Skin of body (tissue), 2 donors: ENCODE data around the gene CSNK1D. TPM values are rescaled to one million over a fixed set of nuclear protein-coding genes. Genes with fewer than 3 reads are reported as not detected.

ENCODE experiments used
- DNase-seq: peaks from one replicate; lab custom pipeline; 2025; lab: John Stamatoyannopoulos, UW
- total RNA-seq: library from RNA; depleted of rRNA; stranded (reverse); fragments of >200 nt; gene quantifications from one replicate; pipeline ENCODE4 v1.2.3, GENCODE V29; 2014

Gene CSNK1D
- total RNA-seq, 1 donor from 2014 or later, result 40.5 TPM

GRCh38 chr17:82252511-82253178, 20.9 kb downstream of the CSNK1D start:
- DNase-seq, result no peak

GRCh38 chr17:82250868-82251500, 22.5 kb downstream of the CSNK1D start:
- DNase-seq, result no peak

DNA sequence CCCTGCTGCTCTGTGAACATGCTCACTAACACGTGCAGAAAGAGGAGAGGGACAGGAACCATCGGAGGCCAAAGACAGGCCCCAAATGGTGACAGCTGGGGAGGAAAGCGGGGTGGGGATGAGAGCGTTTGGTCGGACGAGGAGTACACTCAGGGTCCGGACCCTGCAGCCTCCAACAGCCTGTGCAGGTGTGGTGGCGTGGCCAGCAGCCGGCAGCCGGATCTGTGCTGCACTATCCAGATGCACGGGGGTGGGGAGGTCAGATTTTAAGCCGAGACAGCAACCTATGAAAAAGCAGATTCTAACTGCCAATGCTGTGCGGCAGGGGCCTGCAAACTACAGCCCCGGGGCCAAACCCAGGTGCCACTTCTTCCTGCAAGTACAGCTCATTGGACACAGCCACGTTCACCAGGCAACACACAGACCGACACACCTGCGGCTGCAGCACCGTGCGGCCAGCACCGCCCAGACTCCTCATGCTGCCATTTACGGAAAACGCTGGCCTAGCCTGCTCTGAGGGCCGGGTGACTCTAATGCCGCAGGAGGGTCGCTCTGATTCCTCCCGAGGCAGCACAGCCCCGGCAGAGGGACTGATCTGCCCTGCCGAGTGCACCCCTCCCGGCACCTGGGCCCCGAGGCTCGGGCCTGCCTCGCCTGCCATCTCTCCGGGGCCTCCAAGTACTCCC, 23.5 kb downstream of the CSNK1D start:
- DNase-seq, result no peak

DNA sequence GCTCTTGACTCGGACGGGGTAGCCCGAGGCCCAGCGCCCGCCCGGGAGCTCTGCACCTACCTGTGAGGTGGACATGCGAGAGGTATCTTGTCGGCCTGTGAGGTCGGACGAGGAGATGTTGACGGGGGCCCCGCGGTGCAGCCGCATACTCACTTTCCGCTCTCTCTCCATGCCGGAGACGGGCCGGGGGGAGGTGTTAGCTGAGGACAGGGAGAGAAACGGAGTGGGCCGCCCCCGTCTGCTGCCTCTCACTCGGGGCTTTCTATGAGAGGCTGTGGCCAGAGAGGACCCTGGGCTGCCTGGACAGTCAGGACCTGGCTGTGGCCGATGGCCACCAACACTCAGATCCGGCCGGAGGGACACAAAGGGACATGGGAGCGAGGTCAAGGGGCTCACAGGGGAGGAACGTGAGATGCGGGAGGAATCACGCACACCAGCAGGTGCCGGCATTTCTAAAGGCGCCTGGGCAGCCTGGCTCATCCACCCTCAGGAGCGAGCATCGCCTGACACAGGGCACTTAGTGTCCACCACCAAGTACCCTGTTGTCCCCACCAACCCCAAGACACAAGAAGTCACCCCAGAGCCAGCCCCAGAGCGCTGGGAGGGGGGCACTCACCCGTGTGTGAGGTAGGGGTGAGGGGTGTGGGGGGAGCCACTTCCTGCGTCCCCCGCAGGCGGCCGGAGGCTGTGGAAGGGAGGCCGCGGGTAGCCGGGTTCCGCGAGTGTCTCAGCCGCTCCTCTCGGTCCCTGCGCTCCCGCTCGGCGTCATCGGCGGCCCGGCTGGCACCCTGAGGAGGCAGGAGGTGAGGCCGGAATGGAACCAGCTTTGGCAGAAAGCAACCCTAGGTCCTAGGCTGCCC, 24.5 kb downstream of the CSNK1D start:
- no peak for DNase-seq

DNA sequence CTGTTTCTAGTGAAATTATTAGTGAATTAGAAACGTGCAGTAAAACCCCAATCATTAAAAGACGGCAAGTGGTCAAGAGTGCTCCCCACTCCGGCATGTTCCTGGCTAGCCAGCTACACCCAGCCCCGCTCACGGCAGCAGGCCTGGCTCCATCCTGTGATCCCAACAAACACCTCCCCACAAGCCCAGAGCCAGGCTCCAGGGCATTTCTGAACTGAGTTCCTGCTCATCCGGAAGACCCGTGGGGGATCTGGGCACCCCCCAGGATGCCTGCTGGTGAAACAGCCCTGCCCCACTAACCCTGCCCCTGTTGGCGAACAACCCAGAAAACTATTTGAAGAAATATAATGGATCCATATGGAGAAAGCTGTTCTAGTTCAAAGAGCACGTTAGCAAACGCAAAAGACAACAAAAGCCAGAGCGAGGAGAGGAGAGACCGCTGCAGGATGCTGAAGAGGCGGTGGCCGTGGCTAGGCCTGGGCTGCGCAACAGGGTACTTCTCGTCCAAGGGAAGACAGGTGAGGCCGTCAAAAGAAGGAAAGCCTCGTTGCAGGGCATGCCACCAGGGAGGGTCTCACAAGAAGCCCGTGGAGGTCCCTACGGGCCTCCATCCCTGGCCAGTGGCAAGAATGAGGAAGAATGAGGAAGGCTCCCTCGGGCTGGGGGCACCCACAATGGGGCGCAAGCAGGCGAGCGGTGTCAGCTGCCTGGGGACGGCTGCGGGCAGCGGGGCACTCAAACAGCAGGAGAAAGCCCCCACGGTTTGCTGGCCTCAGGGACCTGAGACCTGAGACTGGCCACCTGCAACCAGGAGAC, 25.4 kb downstream of the CSNK1D start:
- DNase-seq, result no peak

DNA sequence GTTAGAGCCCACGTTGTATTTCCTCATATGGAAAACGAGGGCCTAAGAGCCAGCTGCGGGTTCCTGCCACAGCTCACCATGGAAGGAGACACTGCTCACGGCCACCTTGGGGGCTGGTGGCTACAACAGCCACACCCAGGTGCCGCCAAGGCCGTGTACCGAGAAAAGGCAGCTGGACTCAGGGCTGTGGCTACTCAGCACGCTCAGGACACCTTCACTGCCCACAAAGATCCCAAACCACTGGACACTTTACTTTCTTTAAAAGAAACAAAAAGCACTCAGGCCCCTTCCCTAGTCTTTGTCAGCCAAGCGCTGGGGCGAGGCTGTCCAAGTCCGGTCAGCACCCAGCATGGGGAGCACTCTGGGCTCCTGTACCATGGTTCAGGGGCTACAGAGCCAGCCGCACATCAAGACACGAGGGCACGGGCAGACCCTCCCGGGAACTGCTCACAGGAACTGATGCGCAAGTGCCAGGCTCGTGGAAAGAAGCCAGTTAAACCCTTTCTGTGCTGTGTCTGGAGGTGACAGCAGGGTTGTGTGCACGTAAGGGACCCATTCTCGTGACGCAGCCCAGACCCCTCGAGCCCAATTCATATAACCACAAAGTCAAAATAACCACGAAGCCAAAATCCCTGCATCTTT, 26.2 kb downstream of the CSNK1D start:
- DNase-seq, result no peak

GRCh38 chr17:82246365-82247181, 26.9 kb downstream of the CSNK1D start:
- DNase-seq, result no peak

DNA sequence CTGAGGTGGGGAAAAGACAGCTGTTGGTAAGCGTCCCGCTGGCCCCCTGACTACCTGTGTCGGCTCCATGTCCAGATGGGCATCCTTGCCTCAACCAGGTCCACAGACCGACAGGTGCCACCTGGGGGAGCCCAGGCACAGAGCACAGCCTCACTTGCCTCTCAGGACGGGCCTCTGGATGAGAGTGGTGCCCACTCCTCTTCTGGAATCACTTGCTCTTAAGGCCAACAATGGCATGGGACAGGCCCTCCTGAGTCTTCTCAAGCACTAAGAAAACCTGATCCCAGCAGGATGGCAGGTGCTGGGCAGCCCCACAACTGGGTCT, 27.5 kb downstream of the CSNK1D start:
- DNase-seq, result no peak

DNA sequence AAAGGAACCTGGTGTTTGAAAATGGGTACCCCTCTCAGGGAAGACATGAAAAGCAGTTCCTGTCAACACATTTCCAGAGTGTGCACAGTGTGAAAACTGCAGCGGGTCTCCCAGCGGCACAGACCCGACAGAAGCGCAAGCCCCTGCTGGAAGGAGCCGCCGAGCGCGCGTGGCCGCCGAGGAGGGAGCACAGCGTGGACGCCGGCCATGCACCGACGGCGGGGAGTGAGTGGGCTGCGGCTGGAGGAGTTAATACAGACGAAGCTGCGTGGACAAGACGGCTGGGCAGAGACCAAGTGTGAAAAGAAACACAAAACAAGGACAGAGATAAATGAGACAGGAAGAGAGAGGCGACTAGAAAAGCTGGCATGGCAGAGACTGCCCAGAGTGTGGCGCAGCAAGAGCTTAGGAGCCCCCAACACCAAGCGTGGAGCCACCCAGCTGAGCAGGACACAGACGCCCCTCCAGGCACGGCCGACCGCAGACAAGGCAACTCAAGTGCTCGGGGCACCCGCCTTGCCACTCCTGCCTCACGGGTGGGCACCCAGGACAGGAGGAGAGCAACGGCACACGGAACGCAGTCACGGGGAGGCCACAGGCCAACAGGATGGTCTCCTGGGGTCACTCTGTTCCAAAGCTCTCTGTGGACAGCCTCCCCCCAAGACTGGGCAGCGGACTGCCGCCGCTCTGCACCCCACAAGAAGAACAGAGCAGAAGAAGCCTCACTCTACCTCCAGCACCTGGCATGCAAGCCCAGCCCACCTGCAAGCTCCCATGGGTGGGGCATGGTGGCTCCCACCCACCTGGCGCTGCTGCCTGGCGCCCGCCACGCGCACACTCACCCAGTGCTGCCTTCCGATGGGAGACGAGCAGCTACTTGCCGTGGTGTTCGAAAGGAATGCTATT, 28.1 kb downstream of the CSNK1D start:
- DNase-seq, result no peak

GRCh38 chr17:82244413-82245133, 28.9 kb downstream of the CSNK1D start:
- DNase-seq, result no peak

GRCh38 chr17:82243648-82244412, 29.7 kb downstream of the CSNK1D start:
- DNase-seq, result no peak

- no peak for DNase-seq
These were observed 30.4 kb downstream of the CSNK1D start for GRCh38 chr17:82242977-82243647.

- DNase-seq, result no peak
These were observed 30.9 kb downstream of the CSNK1D start for GRCh38 chr17:82242698-82242976.

GRCh38 chr17:82241926-82242697, 31.4 kb downstream of the CSNK1D start:
- no peak for DNase-seq

- no peak for DNase-seq
These were observed 32.1 kb downstream of the CSNK1D start for GRCh38 chr17:82241183-82241925.
